PC-3 (cell line): ENCODE data around the gene LYRM4.
"Not testable (repeated sequence)": the region's sequence is repeated elsewhere in the genome, so short reads cannot be mapped to it uniquely, and the experiment has no call there.

Experiments used
- EZH2 ChIP-seq: fragments of 300-600 bp; sonication (generic); IDR thresholded peaks from one replicate; pipeline ENCODE4 v1.6.1; 2017; ENCODE audit warnings: antibody characterized with exemption, mild to moderate bottlenecking, low read length; ENCODE audit not compliant: unreplicated experiment
- TF ChIP-seq, protein P1 (sequence below): fragments of 300-600 bp; sonication (generic); conservative IDR thresholded peaks from 2 replicates; pipeline ENCODE4 v1.5.1; 2017; ENCODE audit warnings: antibody characterized with exemption, low read depth, mild to moderate bottlenecking, low read length

DNA sequence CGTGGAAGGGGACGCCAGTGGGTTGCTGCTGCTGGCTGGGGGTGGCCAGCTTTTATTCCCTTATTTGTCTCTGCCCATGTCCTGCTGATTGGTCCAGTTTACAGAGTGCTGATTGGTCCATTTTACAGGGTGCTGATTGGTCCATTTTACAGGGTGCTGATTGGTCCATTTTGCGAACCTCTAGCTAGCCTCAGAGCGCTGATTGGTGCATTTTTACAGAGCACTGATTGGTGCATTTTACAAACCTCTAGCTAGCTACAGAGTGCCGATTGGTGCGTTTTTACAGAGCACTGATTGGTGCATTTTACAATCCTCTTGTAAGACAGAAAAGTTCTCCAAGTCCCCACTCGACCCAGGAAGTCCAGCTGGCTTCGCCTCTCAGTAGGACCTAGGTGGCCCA is 140.2 kb downstream of the LYRM4 start:
- not testable (repeated sequence) for TF ChIP-seq EZH2
- TF ChIP-seq, protein P1, sequence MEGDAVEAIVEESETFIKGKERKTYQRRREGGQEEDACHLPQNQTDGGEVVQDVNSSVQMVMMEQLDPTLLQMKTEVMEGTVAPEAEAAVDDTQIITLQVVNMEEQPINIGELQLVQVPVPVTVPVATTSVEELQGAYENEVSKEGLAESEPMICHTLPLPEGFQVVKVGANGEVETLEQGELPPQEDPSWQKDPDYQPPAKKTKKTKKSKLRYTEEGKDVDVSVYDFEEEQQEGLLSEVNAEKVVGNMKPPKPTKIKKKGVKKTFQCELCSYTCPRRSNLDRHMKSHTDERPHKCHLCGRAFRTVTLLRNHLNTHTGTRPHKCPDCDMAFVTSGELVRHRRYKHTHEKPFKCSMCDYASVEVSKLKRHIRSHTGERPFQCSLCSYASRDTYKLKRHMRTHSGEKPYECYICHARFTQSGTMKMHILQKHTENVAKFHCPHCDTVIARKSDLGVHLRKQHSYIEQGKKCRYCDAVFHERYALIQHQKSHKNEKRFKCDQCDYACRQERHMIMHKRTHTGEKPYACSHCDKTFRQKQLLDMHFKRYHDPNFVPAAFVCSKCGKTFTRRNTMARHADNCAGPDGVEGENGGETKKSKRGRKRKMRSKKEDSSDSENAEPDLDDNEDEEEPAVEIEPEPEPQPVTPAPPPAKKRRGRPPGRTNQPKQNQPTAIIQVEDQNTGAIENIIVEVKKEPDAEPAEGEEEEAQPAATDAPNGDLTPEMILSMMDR = not testable (repeated sequence)
